Choroid plexus epithelial cell (primary cell): ENCODE data around the gene MPPED2.

Experiments used
- DNase-seq: peaks from one replicate; pipeline ENCODE4 v3.0.0-alpha.2; 2010; ENCODE audit warnings: low read depth
- H3K4me3 ChIP-seq: 2 replicates; pipeline ENCODE4 v1.5.1; 2011; ENCODE audit warnings: low read depth, mild to moderate bottlenecking, control low read depth, low read length, moderate library complexity
- CTCF ChIP-seq: conservative IDR thresholded peaks from 2 replicates; pipeline ENCODE4 v1.5.1; 2011; ENCODE audit warnings: low read depth, mild to moderate bottlenecking, control low read depth, inconsistent platforms, low read length, moderate library complexity

MPPED2 gene

GRCh38 chr11:30481330-30481729 is 104.8 kb downstream of the MPPED2 start:
- no peak for DNase-seq
- no peak for TF ChIP-seq CTCF
- no peak overlapping the region for H3K4me3 ChIP-seq

GRCh38 chr11:30479899-30480298 is 106.3 kb downstream of the MPPED2 start:
- TF ChIP-seq CTCF = no peak
- no peak for DNase-seq
- H3K4me3 ChIP-seq = no peak overlapping the region

GRCh38 chr11:30478923-30479322 is 107.2 kb downstream of the MPPED2 start:
- no peak for DNase-seq
- no peak for TF ChIP-seq CTCF
- H3K4me3 ChIP-seq = no peak overlapping the region

- no peak for DNase-seq
- H3K4me3 ChIP-seq = no peak overlapping the region
- no peak for TF ChIP-seq CTCF
Measured at GRCh38 chr11:30477061-30477460, 109.1 kb downstream of the MPPED2 start.

GRCh38 chr11:30474151-30474954 is 111.8 kb downstream of the MPPED2 start:
- H3K4me3 ChIP-seq = no peak overlapping the region
- DNase-seq = no peak
- TF ChIP-seq CTCF = no peak

GRCh38 chr11:30471244-30471643 is 114.9 kb downstream of the MPPED2 start:
- TF ChIP-seq CTCF = no peak
- no peak overlapping the region for H3K4me3 ChIP-seq
- no peak for DNase-seq

- no peak for TF ChIP-seq CTCF
- H3K4me3 ChIP-seq = no peak overlapping the region
- DNase-seq = no peak
Measured at GRCh38 chr11:30468881-30469280, 117.3 kb downstream of the MPPED2 start.
